AG08396 (cell line): ENCODE results near the gene DNLZ.

Experiments used
- DNase-seq: peaks from one replicate; pipeline ENCODE4 v3.0.0; 2012; ENCODE audit warnings: low spot score, mixed read lengths

Gene DNLZ

DNA sequence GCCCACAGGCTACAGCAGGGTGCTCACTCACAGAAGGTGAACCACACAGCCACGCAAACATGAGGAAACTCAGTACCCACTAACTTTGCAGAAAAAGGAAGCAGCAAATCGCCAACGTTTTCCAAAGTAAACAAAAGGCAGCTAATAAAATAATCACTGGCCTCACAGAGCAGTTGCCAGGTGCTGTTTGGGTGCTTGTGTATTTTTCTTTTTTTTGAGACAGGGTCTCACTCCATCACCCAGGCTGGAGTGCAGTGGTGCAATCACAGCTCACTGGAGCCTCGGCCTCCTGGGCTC is 32.6 kb upstream of the DNLZ start:
- no peak for DNase-seq

GRCh38 chr9:136395345-136396218 is 32.0 kb upstream of the DNLZ start:
- no peak for DNase-seq

DNA sequence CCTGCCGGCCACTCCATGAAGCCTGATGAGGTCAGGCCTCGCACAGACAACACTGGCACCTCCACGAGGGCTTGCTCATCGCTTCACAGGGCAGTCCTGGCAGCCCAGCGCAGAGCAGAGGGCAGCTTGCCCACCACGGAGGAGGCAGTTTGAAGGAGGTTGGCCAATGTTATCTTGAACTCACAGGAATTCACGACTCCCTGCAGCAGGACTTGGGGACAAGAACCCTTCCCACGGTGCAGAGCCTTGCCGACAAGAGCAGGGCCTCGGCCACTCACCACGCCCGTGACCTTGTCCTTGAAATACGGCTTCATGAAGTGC is 31.4 kb upstream of the DNLZ start:
- no peak for DNase-seq

- no peak for DNase-seq
Measured at GRCh38 chr9:136394312-136395019, 30.9 kb upstream of the DNLZ start.

DNA sequence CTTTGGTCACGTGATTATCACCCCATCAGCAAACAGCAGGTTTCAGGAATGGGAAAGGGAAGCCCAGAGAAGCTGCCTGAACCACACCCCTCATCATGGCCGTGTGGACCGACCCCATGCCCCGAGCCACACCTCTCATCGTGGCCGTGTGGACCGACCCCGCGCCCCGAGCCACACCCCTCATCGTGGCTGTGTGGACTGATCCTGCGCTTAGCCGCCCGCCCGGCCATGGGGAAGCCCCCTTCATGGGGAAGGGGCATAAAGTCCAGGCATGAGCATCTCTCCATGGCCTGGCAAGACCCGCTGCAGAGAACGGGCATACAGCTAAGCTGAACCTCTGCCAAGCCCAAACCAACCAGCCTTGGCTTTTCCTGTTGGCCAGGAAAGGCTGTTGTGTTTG is 30.0 kb upstream of the DNLZ start:
- DNase-seq = no peak

DNA sequence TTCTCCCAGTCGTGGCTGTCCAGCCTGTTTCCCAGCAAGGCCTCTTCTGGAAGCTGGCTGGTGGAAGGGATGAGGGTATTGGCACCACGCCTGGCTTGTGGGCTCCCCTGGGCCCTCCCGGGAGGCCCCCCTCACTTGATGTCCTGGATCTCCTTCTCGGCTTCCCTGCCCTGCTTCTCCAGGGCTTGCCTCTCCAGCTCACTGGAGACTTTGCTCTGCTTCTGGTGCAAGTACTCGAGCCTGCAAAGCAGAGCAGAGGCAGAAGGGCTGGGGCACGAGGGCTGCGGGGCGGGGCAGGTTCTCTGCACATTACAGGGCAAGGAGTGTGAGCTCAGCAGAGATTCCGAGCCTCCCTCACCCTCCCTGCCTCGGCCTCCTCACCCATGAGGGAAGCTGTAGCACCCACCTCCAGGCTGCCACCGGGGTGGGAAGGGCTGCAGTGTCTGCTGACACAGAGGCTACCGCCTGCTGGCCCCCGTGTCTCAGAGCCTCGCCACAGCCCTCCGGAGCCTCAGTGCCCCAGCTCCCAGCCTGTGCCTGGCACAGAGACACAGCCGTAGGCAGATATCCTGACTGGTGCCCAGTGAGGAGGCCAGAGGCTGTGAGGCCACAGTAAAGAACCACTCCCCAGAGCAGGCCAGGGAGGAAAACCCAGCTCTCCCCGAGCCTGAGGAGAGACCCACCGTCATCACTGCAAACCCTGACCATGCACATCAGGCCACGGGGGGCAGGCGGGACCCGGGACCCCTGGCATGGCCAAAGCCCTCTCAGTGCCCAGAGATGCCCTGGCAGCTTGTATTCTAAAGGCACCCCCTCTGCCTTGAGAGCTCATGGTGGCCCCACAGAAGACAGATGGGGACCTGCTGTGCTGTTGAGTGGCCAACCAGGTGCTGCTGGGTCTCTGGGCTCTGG is 29.2 kb upstream of the DNLZ start:
- DNase-seq = no peak

GRCh38 chr9:136391737-136392537 is 28.4 kb upstream of the DNLZ start:
- no peak for DNase-seq

- no peak for DNase-seq
Measured at GRCh38 chr9:136389396-136389795, 25.9 kb upstream of the DNLZ start.

GRCh38 chr9:136387217-136387616 is 23.7 kb upstream of the DNLZ start:
- no peak for DNase-seq

- DNase-seq = no peak
Measured at GRCh38 chr9:136386018-136386417, 22.5 kb upstream of the DNLZ start.

GRCh38 chr9:136385015-136385414 is 21.5 kb upstream of the DNLZ start:
- no peak for DNase-seq

DNA sequence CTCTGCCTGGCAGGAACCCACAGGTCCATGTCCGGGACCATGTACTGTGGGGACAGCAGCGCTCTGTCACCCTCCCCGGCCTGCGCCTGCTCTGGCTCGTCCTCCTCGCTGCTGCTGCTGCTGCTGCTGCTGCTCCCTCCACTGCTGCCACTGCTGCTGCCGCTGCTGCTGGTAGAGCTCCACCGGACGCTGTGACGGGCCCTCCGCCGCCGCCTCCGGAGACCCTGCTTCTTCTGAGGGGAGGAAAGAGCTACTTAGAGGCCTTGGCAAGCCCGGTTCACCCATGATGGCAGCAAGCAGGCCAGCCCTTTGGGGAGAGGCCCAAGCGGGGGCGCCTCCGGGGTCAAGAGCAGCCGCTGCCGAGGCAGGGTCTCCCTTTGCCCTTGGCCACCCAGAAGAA is 19.9 kb upstream of the DNLZ start:
- DNase-seq = no peak

DNA sequence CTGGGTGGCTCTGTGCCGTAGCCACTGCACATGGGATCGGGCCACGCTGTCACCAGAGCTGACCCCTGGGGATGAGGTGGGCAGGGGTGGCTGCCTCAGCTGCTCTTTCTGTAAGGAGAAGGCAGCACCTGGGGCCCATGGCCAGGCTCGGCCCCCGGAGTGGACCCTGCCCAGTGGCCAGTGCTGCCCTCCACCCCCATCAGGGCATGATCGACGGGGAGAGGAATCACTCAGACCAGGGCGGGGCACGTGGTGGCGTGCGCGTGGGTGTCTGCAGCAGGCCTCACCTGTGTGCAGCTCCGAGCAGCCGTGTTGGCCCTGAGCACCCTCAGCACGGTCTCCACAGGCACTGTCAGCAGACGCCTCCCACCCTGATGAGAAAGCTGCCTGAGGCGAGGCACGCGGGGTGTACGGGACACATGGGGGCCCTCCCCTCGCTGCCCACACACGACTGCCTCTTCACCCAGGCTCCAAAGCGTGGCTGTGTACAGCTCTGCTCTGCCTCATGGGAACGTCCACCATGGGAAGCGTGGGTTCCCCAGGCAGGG is 18.5 kb upstream of the DNLZ start:
- DNase-seq = no peak

DNA sequence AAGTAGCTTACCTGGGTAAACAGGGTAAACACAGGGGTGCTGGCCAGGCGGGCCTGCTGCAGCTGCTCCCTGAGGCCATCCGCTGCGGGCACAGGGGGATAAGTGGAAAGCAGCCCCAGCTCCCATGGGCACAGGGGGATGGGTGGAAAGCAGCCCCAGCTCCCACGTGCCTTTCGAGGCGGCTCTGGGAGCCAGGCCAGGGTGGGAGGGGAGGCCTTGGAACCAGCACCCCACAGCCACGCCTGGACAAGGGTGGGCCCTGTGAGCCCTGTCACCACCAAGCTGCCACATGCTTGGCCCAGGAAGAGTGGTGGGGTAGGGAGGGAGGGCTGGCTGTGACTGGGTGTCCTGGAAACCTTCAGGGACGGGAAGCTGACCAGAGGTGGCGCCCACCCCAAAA is 17.8 kb upstream of the DNLZ start:
- DNase-seq = no peak

GRCh38 chr9:136380381-136380780 is 16.8 kb upstream of the DNLZ start:
- no peak for DNase-seq

DNA sequence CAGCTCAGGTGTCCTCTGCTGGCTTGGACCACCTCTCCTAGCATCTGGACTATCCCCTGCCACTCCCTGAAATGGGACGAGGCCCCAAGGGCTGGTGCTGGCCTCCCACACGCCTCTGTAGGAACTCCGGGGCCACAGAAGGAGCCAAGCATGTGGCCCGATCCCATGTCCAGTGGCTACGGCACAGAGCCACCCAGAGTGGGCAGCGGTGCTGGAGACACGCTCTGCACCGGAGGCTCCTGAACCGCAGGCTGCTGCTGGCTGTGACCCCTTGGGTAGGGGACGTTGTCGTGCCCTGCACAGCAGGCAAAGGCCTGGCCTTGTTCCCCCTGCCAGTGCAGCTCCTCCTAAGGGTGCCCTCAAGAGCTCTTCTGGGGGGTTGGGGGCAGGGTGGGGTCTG is 16.3 kb upstream of the DNLZ start:
- no peak for DNase-seq

DNA sequence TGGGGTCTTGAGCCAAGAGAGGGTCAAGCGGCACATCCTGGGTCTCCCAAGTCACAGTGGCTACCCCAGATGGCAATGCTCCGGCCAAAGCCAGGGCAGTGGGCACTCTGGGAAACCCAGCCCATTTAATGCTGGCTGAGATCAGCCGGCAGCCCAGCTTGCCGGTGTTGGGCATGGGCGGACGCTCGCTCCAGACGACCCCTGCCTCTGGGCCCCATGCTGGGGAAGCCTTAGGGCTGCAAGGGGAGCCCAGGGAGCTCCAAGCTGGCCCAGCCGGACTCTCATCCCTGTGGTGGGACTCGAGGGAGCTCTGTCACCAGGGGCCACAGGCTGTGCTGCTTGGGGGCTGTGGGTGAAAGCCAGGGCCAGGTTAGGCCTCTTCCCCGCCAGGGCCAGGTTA is 15.9 kb upstream of the DNLZ start:
- no peak for DNase-seq

DNA sequence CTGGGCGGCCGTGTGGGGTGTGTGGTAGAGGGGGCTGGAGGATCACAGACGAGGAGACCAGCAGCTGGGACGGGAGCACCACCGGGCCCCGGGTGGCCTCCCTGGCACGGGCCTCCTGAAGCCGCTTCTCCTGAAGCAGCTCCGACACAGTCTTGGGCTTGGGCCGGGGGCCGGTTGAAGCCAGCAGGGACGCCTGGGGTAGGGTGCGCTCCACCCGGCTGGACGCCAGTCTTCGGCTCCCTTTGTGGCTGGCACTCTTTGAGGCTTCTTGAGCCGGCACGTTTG is 15.4 kb upstream of the DNLZ start:
- no peak for DNase-seq

GRCh38 chr9:136378170-136379002 is 14.8 kb upstream of the DNLZ start:
- DNase-seq = no peak

DNA sequence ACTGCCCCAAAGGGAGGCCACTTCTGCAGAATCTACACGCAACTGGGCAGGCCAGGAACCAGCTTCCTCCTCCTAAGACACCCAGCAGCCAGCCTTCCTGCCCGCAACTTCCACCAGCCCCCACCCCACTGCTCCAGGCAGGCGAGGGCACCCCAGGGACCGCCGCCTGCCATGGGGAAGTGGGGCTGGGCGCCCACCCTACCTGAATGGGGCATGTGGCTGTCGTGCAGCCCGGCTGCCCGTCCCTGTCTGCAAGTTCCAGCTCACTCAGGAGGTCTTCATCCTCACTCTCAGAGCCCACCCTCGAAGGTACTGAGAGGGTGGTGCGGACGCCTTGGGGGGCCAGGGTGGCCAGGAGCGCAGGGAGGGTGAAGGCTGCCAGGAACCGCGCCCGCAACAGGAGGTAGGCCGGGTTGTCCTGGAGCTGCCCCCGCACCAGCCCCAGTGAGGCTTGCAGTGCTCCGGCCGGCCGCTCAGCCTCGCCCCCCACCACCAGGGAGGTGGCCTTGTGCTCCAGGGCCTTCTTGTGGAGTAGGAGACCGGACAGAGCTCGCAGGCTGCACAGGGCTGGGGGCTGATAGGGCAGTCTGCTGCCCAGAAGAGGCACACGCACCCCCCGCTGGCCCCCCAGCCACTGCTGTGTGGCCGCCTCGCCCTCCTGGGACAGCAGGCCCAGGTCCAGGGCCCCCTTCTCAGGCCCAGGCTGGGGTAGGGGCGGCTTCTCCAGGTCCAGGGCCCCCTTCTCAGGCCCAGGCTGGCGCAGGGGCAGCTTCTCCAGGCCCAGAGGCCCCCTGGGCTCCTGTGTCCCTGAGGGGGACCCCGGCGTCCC is 14.0 kb upstream of the DNLZ start:
- no peak for DNase-seq
